GM23338 (cell line): ENCODE results near the gene TMEM30B.

Experiments used
- EZH2 ChIP-seq: fragments of 200-600 bp; sonication (generic); IDR thresholded peaks from one replicate; pipeline ENCODE4 v1.8.0; 2017; ENCODE audit warnings: antibody characterized with exemption, mild to moderate bottlenecking, low read depth; ENCODE audit not compliant: unreplicated experiment
- TF ChIP-seq, protein P1 (sequence below), 2 experiments: fragments of 200-600 bp in 1 of 2; sonication (generic) in 1 of 2; conservative IDR thresholded peaks; 2 replicates each; pipeline versions ENCODE4 v1.5.1 to v1.6.1; 2016 to 2017; ENCODE audit warnings: antibody characterized with exemption in 2 of 2, low read depth in 2 of 2, mild to moderate bottlenecking in 2 of 2, moderate library complexity in 1 of 2

DNA sequence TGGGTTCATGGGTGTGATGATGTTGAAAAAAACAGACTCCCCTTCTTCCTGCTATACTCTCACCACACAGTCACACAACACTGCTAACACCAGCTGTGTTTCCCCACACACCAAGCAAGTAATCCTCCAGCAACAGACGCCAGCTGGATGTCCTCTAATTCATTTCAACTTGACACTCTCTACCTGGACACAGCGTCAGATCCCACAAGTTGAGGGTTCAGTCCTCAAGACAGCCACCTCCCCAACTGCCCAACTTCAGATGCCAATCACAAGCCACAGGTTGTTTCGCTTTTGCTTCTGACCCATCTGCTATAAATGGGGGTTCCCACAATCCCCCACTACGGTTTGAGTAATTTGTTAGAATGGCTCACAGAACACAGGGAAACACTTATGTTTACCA is 49.3 kb downstream of the TMEM30B start:
- TF ChIP-seq, protein P1, sequence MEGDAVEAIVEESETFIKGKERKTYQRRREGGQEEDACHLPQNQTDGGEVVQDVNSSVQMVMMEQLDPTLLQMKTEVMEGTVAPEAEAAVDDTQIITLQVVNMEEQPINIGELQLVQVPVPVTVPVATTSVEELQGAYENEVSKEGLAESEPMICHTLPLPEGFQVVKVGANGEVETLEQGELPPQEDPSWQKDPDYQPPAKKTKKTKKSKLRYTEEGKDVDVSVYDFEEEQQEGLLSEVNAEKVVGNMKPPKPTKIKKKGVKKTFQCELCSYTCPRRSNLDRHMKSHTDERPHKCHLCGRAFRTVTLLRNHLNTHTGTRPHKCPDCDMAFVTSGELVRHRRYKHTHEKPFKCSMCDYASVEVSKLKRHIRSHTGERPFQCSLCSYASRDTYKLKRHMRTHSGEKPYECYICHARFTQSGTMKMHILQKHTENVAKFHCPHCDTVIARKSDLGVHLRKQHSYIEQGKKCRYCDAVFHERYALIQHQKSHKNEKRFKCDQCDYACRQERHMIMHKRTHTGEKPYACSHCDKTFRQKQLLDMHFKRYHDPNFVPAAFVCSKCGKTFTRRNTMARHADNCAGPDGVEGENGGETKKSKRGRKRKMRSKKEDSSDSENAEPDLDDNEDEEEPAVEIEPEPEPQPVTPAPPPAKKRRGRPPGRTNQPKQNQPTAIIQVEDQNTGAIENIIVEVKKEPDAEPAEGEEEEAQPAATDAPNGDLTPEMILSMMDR (conservative IDR thresholded peaks at IDR 0.05; ENCODE audit: low read depth in 2 of 2): no peak
- no peak for TF ChIP-seq EZH2
